WTC11 (cell line): ENCODE data around the gene TBCEL. TPM values are rescaled to one million over a fixed set of nuclear protein-coding genes. Genes with fewer than 3 reads are reported as not detected.
A peak's percentile ranks its signal among the peaks of the same experiment; 100 is the strongest.

Experiments
- ATAC-seq: fragments of 200-7000 bp; cut with Tn5 transposase; 2 replicates; pipeline ENCODE4 v1.10.0; 2021; ENCODE audit warnings: mild to moderate bottlenecking, moderate library complexity
- CTCF ChIA-PET: fragments of 300-600 bp; sonication (Branson Sonifier 250); formaldehyde crosslinking; loops from one replicate; lab custom pipeline; 2021; ENCODE audit warnings: antibody characterized with exemption; lab: Charles Lee
- POLR2A ChIA-PET: fragments of 350-600 bp; sonication (Branson Sonifier 250); formaldehyde crosslinking; loops from one replicate; lab custom pipeline; 2021; ENCODE audit warnings: antibody characterized with exemption; lab: Charles Lee
- DNase-seq: peaks from one replicate; pipeline ENCODE4 v3.0.0; 2021; ENCODE audit warnings: low spot score
- H3K27ac Mint-ChIP-seq: 2 replicates; pipeline ENCODE4 v1.8.0; 2021; ENCODE audit warnings: mixed read lengths
- H3K27me3 Mint-ChIP-seq: 2 replicates; pipeline ENCODE4 v1.8.0; 2021; ENCODE audit warnings: low read depth, mild to moderate bottlenecking, moderate library complexity, mixed read lengths
- H3K36me3 Mint-ChIP-seq: 2 replicates; pipeline ENCODE4 v1.8.0; 2021; ENCODE audit warnings: mixed read lengths
- H3K4me1 Mint-ChIP-seq: 2 replicates; pipeline ENCODE4 v1.8.0; 2022; ENCODE audit warnings: mixed read lengths
- H3K4me3 Mint-ChIP-seq: 2 replicates; pipeline ENCODE4 v1.8.0; 2021; ENCODE audit warnings: mild to moderate bottlenecking, moderate library complexity, mixed read lengths
- H3K9me3 Mint-ChIP-seq: 2 replicates; pipeline ENCODE4 v1.8.0; 2021; ENCODE audit warnings: mixed read lengths
- CREM ChIP-seq: sonication (generic); formaldehyde crosslinking; IDR thresholded peaks from 2 replicates; pipeline ENCODE4 v1.8.1; 2022; ENCODE audit warnings: mild to moderate bottlenecking, missing genetic modification reagents, moderate library complexity
- JAZF1 ChIP-seq: fragments of 250-450 bp; sonication (Bioruptor Pico); IDR thresholded peaks from 2 replicates; pipeline ENCODE4 v1.9.0; 2021; ENCODE audit warnings: moderate library complexity, mild to moderate bottlenecking, inconsistent platforms
- JUN ChIP-seq: sonication (generic); formaldehyde crosslinking; IDR thresholded peaks from 2 replicates; pipeline ENCODE4 v1.8.0; 2023; ENCODE audit warnings: mild to moderate bottlenecking, missing genetic modification reagents
- MXD4 ChIP-seq: fragments of 250-450 bp; sonication (Bioruptor Pico); IDR thresholded peaks from 2 replicates; pipeline ENCODE4 v1.8.0; 2021; ENCODE audit warnings: mild to moderate bottlenecking, moderate library complexity, borderline replicate concordance
- NFATC4 ChIP-seq: fragments of 250-450 bp; sonication (Bioruptor Pico); IDR thresholded peaks from 2 replicates; pipeline ENCODE4 v1.9.0; 2021; ENCODE audit warnings: mild to moderate bottlenecking
- NR1H2 ChIP-seq: sonication (generic); formaldehyde crosslinking; IDR thresholded peaks from 2 replicates; pipeline ENCODE4 v1.9.0; 2021; ENCODE audit warnings: mild to moderate bottlenecking, moderate library complexity, missing genetic modification reagents
- NR3C1 ChIP-seq: sonication (generic); formaldehyde crosslinking; conservative IDR thresholded peaks from 2 replicates; pipeline ENCODE4 v1.8.1; 2023; ENCODE audit warnings: low read depth, mild to moderate bottlenecking, missing genetic modification reagents
- PRRX2 ChIP-seq: fragments of 250-450 bp; sonication (Bioruptor Pico); IDR thresholded peaks from 2 replicates; pipeline ENCODE4 v1.8.0; 2021; ENCODE audit warnings: mild to moderate bottlenecking
- RELA ChIP-seq: sonication (generic); formaldehyde crosslinking; IDR thresholded peaks from 2 replicates; pipeline ENCODE4 v1.8.1; 2022; ENCODE audit warnings: missing genetic modification reagents, mild to moderate bottlenecking, borderline replicate concordance
- SP1 ChIP-seq: sonication (generic); formaldehyde crosslinking; conservative IDR thresholded peaks from 2 replicates; pipeline ENCODE4 v1.8.1; 2022; ENCODE audit warnings: missing genetic modification reagents
- TCF7 ChIP-seq: sonication (generic); formaldehyde crosslinking; IDR thresholded peaks from 2 replicates; pipeline ENCODE4 v1.8.0; 2022; ENCODE audit warnings: mild to moderate bottlenecking, low read depth, missing genetic modification reagents, moderate library complexity
- total RNA-seq: library from RNA; stranded (reverse); gene quantifications from 3 replicates; pipeline ENCODE4 v1.2.3, GENCODE V29; 2021
- TF ChIP-seq, protein P1 (sequence below): sonication (generic); formaldehyde crosslinking; IDR thresholded peaks from 2 replicates; pipeline ENCODE4 v1.8.0; 2022; ENCODE audit warnings: mild to moderate bottlenecking, missing genetic modification reagents
- TF ChIP-seq, protein P2 (sequence below): sonication (generic); formaldehyde crosslinking; IDR thresholded peaks from 2 replicates; pipeline ENCODE4 v1.8.1; 2023; ENCODE audit warnings: mild to moderate bottlenecking, missing genetic modification reagents, moderate library complexity
- TF ChIP-seq, protein P3 (sequence below): fragments of 200-600 bp; IDR thresholded peaks from 2 replicates; pipeline ENCODE4 v1.8.0; 2022; ENCODE audit warnings: antibody characterized with exemption
- TF ChIP-seq, protein P4 (sequence below): sonication (generic); formaldehyde crosslinking; IDR thresholded peaks from 2 replicates; pipeline ENCODE4 v1.8.0; 2022; ENCODE audit warnings: missing genetic modification reagents
- TF ChIP-seq, protein P5 (sequence below): sonication (generic); formaldehyde crosslinking; IDR thresholded peaks from 2 replicates; pipeline ENCODE4 v1.8.1; 2023; ENCODE audit warnings: mild to moderate bottlenecking, missing genetic modification reagents, borderline replicate concordance

The TBCEL gene
- total RNA-seq, 1 experiment from 2014 or later = 9.5 TPM

DNA sequence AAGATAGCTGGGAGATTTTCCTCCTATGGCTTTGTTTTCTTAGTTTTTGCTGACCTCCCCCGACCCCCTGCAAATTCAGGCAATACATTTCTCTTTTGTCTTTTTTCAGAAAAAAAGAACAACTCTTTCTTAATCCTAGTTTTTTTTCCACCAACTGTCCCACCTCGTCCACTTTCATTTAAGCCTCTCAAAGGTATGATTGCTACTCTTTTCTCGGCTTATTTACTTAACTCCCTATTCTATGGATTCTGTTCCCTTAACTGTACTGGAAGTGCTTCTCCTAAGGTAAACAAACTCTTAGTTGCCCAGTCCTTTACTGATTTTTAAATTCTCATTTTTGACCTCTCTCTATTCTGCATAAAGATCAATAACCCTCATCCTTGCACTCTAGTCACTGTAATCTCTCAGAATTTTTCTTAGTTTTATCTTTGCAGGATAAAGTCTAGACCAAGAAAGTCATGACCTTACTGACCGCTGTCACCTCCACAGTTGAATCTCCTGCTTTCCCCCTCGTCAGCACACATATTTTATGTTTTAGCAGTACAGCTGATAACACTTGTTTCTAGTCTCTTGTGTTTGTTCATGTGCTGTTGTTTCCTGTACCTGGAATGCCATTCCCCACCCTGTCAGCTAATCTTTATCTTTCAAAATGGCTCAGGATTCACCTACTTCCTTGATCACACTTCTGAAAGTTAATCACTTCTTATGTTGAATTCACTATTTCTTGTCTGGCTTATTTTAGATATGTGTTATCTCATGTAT is 14.9 kb downstream of the TBCEL start:
- H3K27ac Mint-ChIP-seq = peak overlapping the region; percentile 90
- no peak for TF ChIP-seq RELA (CRISPR knock-in tag)
- TF ChIP-seq, protein P1, sequence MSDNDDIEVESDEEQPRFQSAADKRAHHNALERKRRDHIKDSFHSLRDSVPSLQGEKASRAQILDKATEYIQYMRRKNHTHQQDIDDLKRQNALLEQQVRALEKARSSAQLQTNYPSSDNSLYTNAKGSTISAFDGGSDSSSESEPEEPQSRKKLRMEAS (CRISPR knock-in tag) = no peak
- no peak for TF ChIP-seq PRRX2 (CRISPR knock-in tag)
- TF ChIP-seq, protein P2, sequence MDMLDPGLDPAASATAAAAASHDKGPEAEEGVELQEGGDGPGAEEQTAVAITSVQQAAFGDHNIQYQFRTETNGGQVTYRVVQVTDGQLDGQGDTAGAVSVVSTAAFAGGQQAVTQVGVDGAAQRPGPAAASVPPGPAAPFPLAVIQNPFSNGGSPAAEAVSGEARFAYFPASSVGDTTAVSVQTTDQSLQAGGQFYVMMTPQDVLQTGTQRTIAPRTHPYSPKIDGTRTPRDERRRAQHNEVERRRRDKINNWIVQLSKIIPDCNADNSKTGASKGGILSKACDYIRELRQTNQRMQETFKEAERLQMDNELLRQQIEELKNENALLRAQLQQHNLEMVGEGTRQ (CRISPR knock-in tag) = no peak
- no peak for TF ChIP-seq NR1H2
- TF ChIP-seq MXD4 (CRISPR knock-in tag) = no peak
- no peak overlapping the region for H3K4me3 Mint-ChIP-seq
- POLR2A ChIA-PET = no interaction called here
- H3K27me3 Mint-ChIP-seq = no peaks in the 10 kb centered on the region
- peaks cover 67% of the 10 kb centered on the region for H3K4me1 Mint-ChIP-seq
- H3K36me3 Mint-ChIP-seq = no peaks in the 10 kb centered on the region
- ATAC-seq (no peak), DNase-seq (no peak)
- CTCF ChIA-PET = interaction anchor here (1.5 to 2.2 kb wide), 2 partner anchors 65 to 109 kb away, joined by 3 to 8 read pairs; no protein-coding TSS in a partner anchor
- no peaks in the 10 kb centered on the region for H3K9me3 Mint-ChIP-seq

DNA sequence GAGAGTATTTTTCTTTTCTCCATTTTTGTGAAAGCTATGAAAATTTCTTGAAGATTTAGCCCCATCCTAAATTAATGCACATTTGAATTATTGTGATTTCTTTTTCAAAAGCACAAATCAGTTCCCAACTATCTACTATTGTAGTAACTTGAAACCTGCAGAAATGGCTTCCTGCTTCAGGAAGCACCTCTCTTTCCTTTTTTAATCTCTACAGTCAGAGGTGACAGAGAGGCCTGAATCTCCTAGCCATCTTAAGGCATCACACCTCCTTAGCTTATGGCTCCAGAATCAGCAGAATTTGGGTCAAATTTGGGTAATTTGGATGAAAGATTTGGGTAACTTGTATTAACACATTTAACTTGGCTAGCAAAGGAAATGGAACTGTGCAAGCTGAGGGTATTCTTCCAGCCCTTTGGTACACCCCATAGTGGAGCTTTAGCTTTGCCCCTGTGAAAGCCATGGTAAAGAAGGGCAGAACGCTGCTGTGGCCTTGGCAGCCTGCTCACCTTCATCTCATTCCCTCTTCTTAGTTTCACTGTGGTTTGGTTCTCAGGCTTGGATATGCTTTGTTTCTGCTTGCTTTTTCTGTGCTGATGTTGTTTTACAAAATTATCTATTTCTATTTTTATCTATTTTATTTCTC is 16.2 kb downstream of the TBCEL start:
- Mint-ChIP-seq H3K36me3 (no peaks in the 10 kb centered on the region), H3K27ac (peak overlapping the region; percentile 72), H3K4me1 (peaks cover 69% of the 10 kb centered on the region), H3K9me3 (no peaks in the 10 kb centered on the region), H3K27me3 (no peaks in the 10 kb centered on the region), H3K4me3 (no peak overlapping the region; the same call in 1 of the 2 replicates)
- DNase-seq (no peak), ATAC-seq (peak; percentile 69)
- TF ChIP-seq, protein P2 (CRISPR knock-in tag) = no peak
- no peak for TF ChIP-seq JUN
- TF ChIP-seq SP1 (CRISPR knock-in tag) = no peak
- no peak for TF ChIP-seq NR1H2
- TF ChIP-seq, protein P3, sequence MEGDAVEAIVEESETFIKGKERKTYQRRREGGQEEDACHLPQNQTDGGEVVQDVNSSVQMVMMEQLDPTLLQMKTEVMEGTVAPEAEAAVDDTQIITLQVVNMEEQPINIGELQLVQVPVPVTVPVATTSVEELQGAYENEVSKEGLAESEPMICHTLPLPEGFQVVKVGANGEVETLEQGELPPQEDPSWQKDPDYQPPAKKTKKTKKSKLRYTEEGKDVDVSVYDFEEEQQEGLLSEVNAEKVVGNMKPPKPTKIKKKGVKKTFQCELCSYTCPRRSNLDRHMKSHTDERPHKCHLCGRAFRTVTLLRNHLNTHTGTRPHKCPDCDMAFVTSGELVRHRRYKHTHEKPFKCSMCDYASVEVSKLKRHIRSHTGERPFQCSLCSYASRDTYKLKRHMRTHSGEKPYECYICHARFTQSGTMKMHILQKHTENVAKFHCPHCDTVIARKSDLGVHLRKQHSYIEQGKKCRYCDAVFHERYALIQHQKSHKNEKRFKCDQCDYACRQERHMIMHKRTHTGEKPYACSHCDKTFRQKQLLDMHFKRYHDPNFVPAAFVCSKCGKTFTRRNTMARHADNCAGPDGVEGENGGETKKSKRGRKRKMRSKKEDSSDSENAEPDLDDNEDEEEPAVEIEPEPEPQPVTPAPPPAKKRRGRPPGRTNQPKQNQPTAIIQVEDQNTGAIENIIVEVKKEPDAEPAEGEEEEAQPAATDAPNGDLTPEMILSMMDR = no peak
- TF ChIP-seq, protein P4, sequence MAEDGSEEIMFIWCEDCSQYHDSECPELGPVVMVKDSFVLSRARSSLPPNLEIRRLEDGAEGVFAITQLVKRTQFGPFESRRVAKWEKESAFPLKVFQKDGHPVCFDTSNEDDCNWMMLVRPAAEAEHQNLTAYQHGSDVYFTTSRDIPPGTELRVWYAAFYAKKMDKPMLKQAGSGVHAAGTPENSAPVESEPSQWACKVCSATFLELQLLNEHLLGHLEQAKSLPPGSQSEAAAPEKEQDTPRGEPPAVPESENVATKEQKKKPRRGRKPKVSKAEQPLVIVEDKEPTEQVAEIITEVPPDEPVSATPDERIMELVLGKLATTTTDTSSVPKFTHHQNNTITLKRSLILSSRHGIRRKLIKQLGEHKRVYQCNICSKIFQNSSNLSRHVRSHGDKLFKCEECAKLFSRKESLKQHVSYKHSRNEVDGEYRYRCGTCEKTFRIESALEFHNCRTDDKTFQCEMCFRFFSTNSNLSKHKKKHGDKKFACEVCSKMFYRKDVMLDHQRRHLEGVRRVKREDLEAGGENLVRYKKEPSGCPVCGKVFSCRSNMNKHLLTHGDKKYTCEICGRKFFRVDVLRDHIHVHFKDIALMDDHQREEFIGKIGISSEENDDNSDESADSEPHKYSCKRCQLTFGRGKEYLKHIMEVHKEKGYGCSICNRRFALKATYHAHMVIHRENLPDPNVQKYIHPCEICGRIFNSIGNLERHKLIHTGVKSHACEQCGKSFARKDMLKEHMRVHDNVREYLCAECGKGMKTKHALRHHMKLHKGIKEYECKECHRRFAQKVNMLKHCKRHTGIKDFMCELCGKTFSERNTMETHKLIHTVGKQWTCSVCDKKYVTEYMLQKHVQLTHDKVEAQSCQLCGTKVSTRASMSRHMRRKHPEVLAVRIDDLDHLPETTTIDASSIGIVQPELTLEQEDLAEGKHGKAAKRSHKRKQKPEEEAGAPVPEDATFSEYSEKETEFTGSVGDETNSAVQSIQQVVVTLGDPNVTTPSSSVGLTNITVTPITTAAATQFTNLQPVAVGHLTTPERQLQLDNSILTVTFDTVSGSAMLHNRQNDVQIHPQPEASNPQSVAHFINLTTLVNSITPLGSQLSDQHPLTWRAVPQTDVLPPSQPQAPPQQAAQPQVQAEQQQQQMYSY (CRISPR knock-in tag) = no peak
- TF ChIP-seq NFATC4 (CRISPR knock-in tag) = no peak
- no peak for TF ChIP-seq CREM
- TF ChIP-seq, protein P5, sequence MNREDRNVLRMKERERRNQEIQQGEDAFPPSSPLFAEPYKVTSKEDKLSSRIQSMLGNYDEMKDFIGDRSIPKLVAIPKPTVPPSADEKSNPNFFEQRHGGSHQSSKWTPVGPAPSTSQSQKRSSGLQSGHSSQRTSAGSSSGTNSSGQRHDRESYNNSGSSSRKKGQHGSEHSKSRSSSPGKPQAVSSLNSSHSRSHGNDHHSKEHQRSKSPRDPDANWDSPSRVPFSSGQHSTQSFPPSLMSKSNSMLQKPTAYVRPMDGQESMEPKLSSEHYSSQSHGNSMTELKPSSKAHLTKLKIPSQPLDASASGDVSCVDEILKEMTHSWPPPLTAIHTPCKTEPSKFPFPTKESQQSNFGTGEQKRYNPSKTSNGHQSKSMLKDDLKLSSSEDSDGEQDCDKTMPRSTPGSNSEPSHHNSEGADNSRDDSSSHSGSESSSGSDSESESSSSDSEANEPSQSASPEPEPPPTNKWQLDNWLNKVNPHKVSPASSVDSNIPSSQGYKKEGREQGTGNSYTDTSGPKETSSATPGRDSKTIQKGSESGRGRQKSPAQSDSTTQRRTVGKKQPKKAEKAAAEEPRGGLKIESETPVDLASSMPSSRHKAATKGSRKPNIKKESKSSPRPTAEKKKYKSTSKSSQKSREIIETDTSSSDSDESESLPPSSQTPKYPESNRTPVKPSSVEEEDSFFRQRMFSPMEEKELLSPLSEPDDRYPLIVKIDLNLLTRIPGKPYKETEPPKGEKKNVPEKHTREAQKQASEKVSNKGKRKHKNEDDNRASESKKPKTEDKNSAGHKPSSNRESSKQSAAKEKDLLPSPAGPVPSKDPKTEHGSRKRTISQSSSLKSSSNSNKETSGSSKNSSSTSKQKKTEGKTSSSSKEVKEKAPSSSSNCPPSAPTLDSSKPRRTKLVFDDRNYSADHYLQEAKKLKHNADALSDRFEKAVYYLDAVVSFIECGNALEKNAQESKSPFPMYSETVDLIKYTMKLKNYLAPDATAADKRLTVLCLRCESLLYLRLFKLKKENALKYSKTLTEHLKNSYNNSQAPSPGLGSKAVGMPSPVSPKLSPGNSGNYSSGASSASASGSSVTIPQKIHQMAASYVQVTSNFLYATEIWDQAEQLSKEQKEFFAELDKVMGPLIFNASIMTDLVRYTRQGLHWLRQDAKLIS = no peak
- no peak for TF ChIP-seq JAZF1 (CRISPR knock-in tag)
- TF ChIP-seq TCF7 (CRISPR knock-in tag) = no peak
- no peak for TF ChIP-seq NR3C1
- ChIA-PET CTCF (interaction anchor here (1.2 to 1.5 kb wide), 2 partner anchors 111 to 155 kb away, joined by 3 to 4 read pairs; no protein-coding TSS in a partner anchor), POLR2A (no interaction called here)
